ENCODE results near the gene ITPKC. TPM values are rescaled to one million over a fixed set of nuclear protein-coding genes. Genes with fewer than 3 reads are reported as not detected.

ITPKC gene
- total and polyA plus RNA-seq, 10 of the 15 experiments (the other 5 are each of a cell fraction or from before 2014, with no cell fraction given) = 0.03 to 6.4 (median 3.5) TPM

- Histone ChIP-seq H3K27me3 (replicated peaks in 1 of 2; ENCODE audit: control insufficient read depth in 2 of 2, insufficient read depth in 2 of 2, low read length in 1 of 2) (no peaks in the 10 kb centered on the region), H3K9me3 (replicated peaks; ENCODE audit: control insufficient read depth, insufficient read depth, low read length) (no peaks in the 10 kb centered on the region), H3K79me2 (ENCODE audit: control insufficient read depth, insufficient read depth, low read length) (no peaks in the 10 kb centered on the region), H3K4me1 (ENCODE audit: control insufficient read depth, insufficient read depth, low read length) (peaks cover 1% of the 10 kb centered on the region; the same call in 1 of the 2 replicates), H2AFZ (ENCODE audit: control insufficient read depth, low read depth, low read length) (no peak overlapping the region), H4K20me1 (ENCODE audit: control insufficient read depth, insufficient read depth) (no peaks in the 10 kb centered on the region), H3K27ac (ENCODE audit: control insufficient read depth, insufficient read depth) (no peak overlapping the region), H3K4me3 (no peak overlapping the region), H3K4me2 (ENCODE audit: control insufficient read depth, insufficient read depth) (no peak overlapping the region), H3K36me3 (ENCODE audit: control insufficient read depth in 2 of 2, insufficient read depth in 2 of 2, low read length in 1 of 2) (no peaks in the 10 kb centered on the region), H3K9ac (ENCODE audit: control insufficient read depth, insufficient read depth, low read length) (no peak overlapping the region)
- FAIRE-seq = no peak
- SMC1A ChIA-PET (ENCODE audit: uncharacterized antibody, unreplicated experiment) = no interaction called here
- intact Hi-C loops (cut with micrococcal nuclease; ENCODE audit: unreplicated experiment) (no loop called here), in situ Hi-C loops (cut with MboI) (no loop called here)
- TF ChIP-seq, protein P1, sequence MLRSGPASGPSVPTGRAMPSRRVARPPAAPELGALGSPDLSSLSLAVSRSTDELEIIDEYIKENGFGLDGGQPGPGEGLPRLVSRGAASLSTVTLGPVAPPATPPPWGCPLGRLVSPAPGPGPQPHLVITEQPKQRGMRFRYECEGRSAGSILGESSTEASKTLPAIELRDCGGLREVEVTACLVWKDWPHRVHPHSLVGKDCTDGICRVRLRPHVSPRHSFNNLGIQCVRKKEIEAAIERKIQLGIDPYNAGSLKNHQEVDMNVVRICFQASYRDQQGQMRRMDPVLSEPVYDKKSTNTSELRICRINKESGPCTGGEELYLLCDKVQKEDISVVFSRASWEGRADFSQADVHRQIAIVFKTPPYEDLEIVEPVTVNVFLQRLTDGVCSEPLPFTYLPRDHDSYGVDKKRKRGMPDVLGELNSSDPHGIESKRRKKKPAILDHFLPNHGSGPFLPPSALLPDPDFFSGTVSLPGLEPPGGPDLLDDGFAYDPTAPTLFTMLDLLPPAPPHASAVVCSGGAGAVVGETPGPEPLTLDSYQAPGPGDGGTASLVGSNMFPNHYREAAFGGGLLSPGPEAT (IDR thresholded peaks at IDR 0.05; ENCODE audit: low read depth) = no peak
- TF ChIP-seq JUND (IDR thresholded peaks at IDR 0.05; ENCODE audit: low read depth, low read length) = no peak
- no peak for TF ChIP-seq POLR2AphosphoS2 (IDR thresholded peaks at IDR 0.05; ENCODE audit: low read depth, low read length)
- no peak for TF ChIP-seq SRF (IDR thresholded peaks at IDR 0.05; ENCODE audit: low read depth in 2 of 2, low read length in 2 of 2)
- TF ChIP-seq MTA3 (IDR thresholded peaks at IDR 0.05; ENCODE audit: borderline replicate concordance, low read length) = no peak
- no peak for TF ChIP-seq MYB (IDR thresholded peaks at IDR 0.05; ENCODE audit: borderline replicate concordance, low read depth, low read length)
- TF ChIP-seq BHLHE40 (IDR thresholded peaks at IDR 0.05; ENCODE audit: borderline replicate concordance in 1 of 2, low read depth in 2 of 2, low read length in 1 of 2) = no peak
- WGBS (ENCODE audit: insufficient coverage, insufficient replicate concordance, low lambda C conversion rate, missing lambda C conversion rate) = 96% methylated on average over 24 of the region's 25 CpGs
- no peak for ATAC-seq
- RAD21 ChIA-PET (ENCODE audit: unreplicated experiment) = interaction anchor here (1.0 kb wide), 1 partner anchor 9 kb away, joined by 4 read pairs; the partner anchor contains the start of gene RAB4B
- CTCF ChIA-PET = interaction anchor here (1.5 kb wide), 1 partner anchor 8 kb away, joined by 5 read pairs; the partner anchor contains the start of gene RAB4B
- POLR2A ChIA-PET = interaction anchor here (1.8 kb wide), 1 partner anchor 8 kb away, joined by 10 read pairs; the partner anchor contains the start of gene RAB4B
- BruUV-seq (replicated peaks) = no TSS peak
- DNase-seq (ENCODE audit: low read depth, low spot score) = no peak
Observed at GRCh38 chr19:40786060-40787037, 69.4 kb downstream of the ITPKC start.

Small RNAs within 50 kb of the gene (small RNA-seq; reads per million reads assigned to genes)
- gene RNU6-195P = not detected

Other genes starting within 250 kb of the ITPKC start
Only the 7 nearest of the 11 such genes appear.
- 1.5 and 3.1 TPM in 2 replicates for gene NUMBL, start 26.5 kb upstream of the ITPKC start, total RNA-seq (2014; rRNA removed)
- gene NUMBL, start 26.5 kb upstream of the ITPKC start, total RNA-seq (2014; rRNA removed; fragmentation: Illumina TruSeq; extraction: Trizol) = 1.1 and 1.2 TPM in 2 replicates
- gene NUMBL, start 26.5 kb upstream of the ITPKC start, total RNA-seq (2021) = 8.4 and 9.4 TPM in 2 replicates
- 1.9 and 3.7 TPM in 2 replicates for gene NUMBL, start 26.5 kb upstream of the ITPKC start, polyA plus RNA-seq (2011; rRNA removed)
- 1.4 and 1.7 TPM in 2 replicates for gene NUMBL, start 26.5 kb upstream of the ITPKC start, polyA plus RNA-seq (2014; fragmentation: Illumina TruSeq; extraction: Trizol)
- under 1 TPM; 0.16 to 0.26 TPM for gene NUMBL, start 26.5 kb upstream of the ITPKC start, polyA plus RNA-seq (2014; fragmentation: Nextera tagmentation; extraction: Ambion mirVana)
- gene NUMBL, start 26.5 kb upstream of the ITPKC start, polyA plus RNA-seq (2014; rRNA removed) = 3.6 and 6.2 TPM in 2 replicates
- gene NUMBL, start 26.5 kb upstream of the ITPKC start, polyA plus RNA-seq (2016; fragmentation: Nextera tagmentation; extraction: Ambion mirVana) = 1 to 10 TPM; 1.5 to 2.0 TPM
- gene COQ8B, start 226 bp upstream of the ITPKC start, total RNA-seq (2014; rRNA removed) = 22.5 and 26.7 TPM in 2 replicates
- gene COQ8B, start 226 bp upstream of the ITPKC start, total RNA-seq (2014; rRNA removed; fragmentation: Illumina TruSeq; extraction: Trizol) = 13.2 and 13.6 TPM in 2 replicates
- 30.4 and 38.8 TPM in 2 replicates for gene COQ8B, start 226 bp upstream of the ITPKC start, total RNA-seq (2021)
- gene COQ8B, start 226 bp upstream of the ITPKC start, polyA plus RNA-seq (2011; rRNA removed) = 16.9 and 30.1 TPM in 2 replicates
- gene COQ8B, start 226 bp upstream of the ITPKC start, polyA plus RNA-seq (2014; fragmentation: Illumina TruSeq; extraction: Trizol) = 2.5 and 7.6 TPM in 2 replicates
- under 1 TPM; 0.39 to 0.57 TPM for gene COQ8B, start 226 bp upstream of the ITPKC start, polyA plus RNA-seq (2014; fragmentation: Nextera tagmentation; extraction: Ambion mirVana)
- gene COQ8B, start 226 bp upstream of the ITPKC start, polyA plus RNA-seq (2014; rRNA removed) = 34.8 and 37.1 TPM in 2 replicates
- 10 to 100 TPM; 16.5 to 17.2 TPM for gene COQ8B, start 226 bp upstream of the ITPKC start, polyA plus RNA-seq (2016; fragmentation: Nextera tagmentation; extraction: Ambion mirVana)
- 2.9 and 5.4 TPM in 2 replicates for gene ACTMAP, start 33.4 kb downstream of the ITPKC start, total RNA-seq (2014; rRNA removed)
- gene ACTMAP, start 33.4 kb downstream of the ITPKC start, total RNA-seq (2014; rRNA removed; fragmentation: Illumina TruSeq; extraction: Trizol) = 2.3 and 3.0 TPM in 2 replicates
- 22.9 and 26.2 TPM in 2 replicates for gene ACTMAP, start 33.4 kb downstream of the ITPKC start, total RNA-seq (2021)
- gene ACTMAP, start 33.4 kb downstream of the ITPKC start, polyA plus RNA-seq (2011; rRNA removed) = 4.0 and 10.0 TPM in 2 replicates
- gene ACTMAP, start 33.4 kb downstream of the ITPKC start, polyA plus RNA-seq (2014; fragmentation: Illumina TruSeq; extraction: Trizol) = 15.5 and 15.7 TPM in 2 replicates
- gene ACTMAP, start 33.4 kb downstream of the ITPKC start, polyA plus RNA-seq (2014; fragmentation: Nextera tagmentation; extraction: Ambion mirVana) = 1 to 10 TPM; 4.7 to 8.2 TPM
- 12.2 and 13.3 TPM in 2 replicates for gene ACTMAP, start 33.4 kb downstream of the ITPKC start, polyA plus RNA-seq (2014; rRNA removed)
- 10 to 100 TPM; 16.1 to 20.8 TPM for gene ACTMAP, start 33.4 kb downstream of the ITPKC start, polyA plus RNA-seq (2016; fragmentation: Nextera tagmentation; extraction: Ambion mirVana)
- gene SNRPA, start 34.1 kb downstream of the ITPKC start, total RNA-seq (2014; rRNA removed) = 260 and 299 TPM in 2 replicates
- 130 and 137 TPM in 2 replicates for gene SNRPA, start 34.1 kb downstream of the ITPKC start, total RNA-seq (2014; rRNA removed; fragmentation: Illumina TruSeq; extraction: Trizol)
- gene SNRPA, start 34.1 kb downstream of the ITPKC start, total RNA-seq (2021) = 186 and 196 TPM in 2 replicates
- gene SNRPA, start 34.1 kb downstream of the ITPKC start, polyA plus RNA-seq (2011; rRNA removed) = 115 and 219 TPM in 2 replicates
- gene SNRPA, start 34.1 kb downstream of the ITPKC start, polyA plus RNA-seq (2014; fragmentation: Illumina TruSeq; extraction: Trizol) = 164 and 166 TPM in 2 replicates
- 10 to 100 TPM; 14.8 to 32.8 TPM for gene SNRPA, start 34.1 kb downstream of the ITPKC start, polyA plus RNA-seq (2014; fragmentation: Nextera tagmentation; extraction: Ambion mirVana)
- gene SNRPA, start 34.1 kb downstream of the ITPKC start, polyA plus RNA-seq (2014; rRNA removed) = 297 and 367 TPM in 2 replicates
- 100 to 1,000 TPM; 241 to 257 TPM for gene SNRPA, start 34.1 kb downstream of the ITPKC start, polyA plus RNA-seq (2016; fragmentation: Nextera tagmentation; extraction: Ambion mirVana)
- 0.33 and 0.40 TPM in 2 replicates for gene MIA, start 58.4 kb downstream of the ITPKC start, total RNA-seq (2014; rRNA removed)
- not detected in 2 replicates for gene MIA, start 58.4 kb downstream of the ITPKC start, total RNA-seq (2014; rRNA removed; fragmentation: Illumina TruSeq; extraction: Trizol)
- 0.92 TPM in 1 of 2 replicates, not detected in the other for gene MIA, start 58.4 kb downstream of the ITPKC start, total RNA-seq (2021)
- 0.16 and 0.39 TPM in 2 replicates for gene MIA, start 58.4 kb downstream of the ITPKC start, polyA plus RNA-seq (2011; rRNA removed)
- not detected in 2 replicates for gene MIA, start 58.4 kb downstream of the ITPKC start, polyA plus RNA-seq (2014; fragmentation: Illumina TruSeq; extraction: Trizol)
- gene MIA, start 58.4 kb downstream of the ITPKC start, polyA plus RNA-seq (2014; fragmentation: Nextera tagmentation; extraction: Ambion mirVana) = 1 to 10 TPM; 1.4 to 1.6 TPM
- gene MIA, start 58.4 kb downstream of the ITPKC start, polyA plus RNA-seq (2014; rRNA removed) = 0.36 TPM in 1 of 2 replicates, not detected in the other
- gene MIA, start 58.4 kb downstream of the ITPKC start, polyA plus RNA-seq (2016; fragmentation: Nextera tagmentation; extraction: Ambion mirVana) = 1 to 10 TPM; 1.6 to 2.7 TPM
- 27.8 and 30.4 TPM in 2 replicates for gene RAB4B, start 61.1 kb downstream of the ITPKC start, total RNA-seq (2014; rRNA removed)
- gene RAB4B, start 61.1 kb downstream of the ITPKC start, total RNA-seq (2014; rRNA removed; fragmentation: Illumina TruSeq; extraction: Trizol) = 9.8 and 11.5 TPM in 2 replicates
- 32.9 and 38.2 TPM in 2 replicates for gene RAB4B, start 61.1 kb downstream of the ITPKC start, total RNA-seq (2021)
- 14.9 and 25.1 TPM in 2 replicates for gene RAB4B, start 61.1 kb downstream of the ITPKC start, polyA plus RNA-seq (2011; rRNA removed)
- gene RAB4B, start 61.1 kb downstream of the ITPKC start, polyA plus RNA-seq (2014; fragmentation: Illumina TruSeq; extraction: Trizol) = 3.5 and 13.7 TPM in 2 replicates
- gene RAB4B, start 61.1 kb downstream of the ITPKC start, polyA plus RNA-seq (2014; fragmentation: Nextera tagmentation; extraction: Ambion mirVana) = 1 to 10 TPM in 1 of 2 experiments, under 1 TPM in 1; 0.60 to 3.2 TPM
- gene RAB4B, start 61.1 kb downstream of the ITPKC start, polyA plus RNA-seq (2014; rRNA removed) = 43.1 and 51.5 TPM in 2 replicates
- gene RAB4B, start 61.1 kb downstream of the ITPKC start, polyA plus RNA-seq (2016; fragmentation: Nextera tagmentation; extraction: Ambion mirVana) = 10 to 100 TPM; 47.9 to 50.0 TPM
- 80.9 and 91.8 TPM in 2 replicates for gene EGLN2, start 82.1 kb downstream of the ITPKC start, total RNA-seq (2014; rRNA removed)
- 57.7 and 62.5 TPM in 2 replicates for gene EGLN2, start 82.1 kb downstream of the ITPKC start, total RNA-seq (2014; rRNA removed; fragmentation: Illumina TruSeq; extraction: Trizol)
- gene EGLN2, start 82.1 kb downstream of the ITPKC start, total RNA-seq (2021) = 89.3 and 90.9 TPM in 2 replicates
- gene EGLN2, start 82.1 kb downstream of the ITPKC start, polyA plus RNA-seq (2011; rRNA removed) = 20.1 and 35.1 TPM in 2 replicates
- gene EGLN2, start 82.1 kb downstream of the ITPKC start, polyA plus RNA-seq (2014; fragmentation: Illumina TruSeq; extraction: Trizol) = 20.3 and 49.6 TPM in 2 replicates
- gene EGLN2, start 82.1 kb downstream of the ITPKC start, polyA plus RNA-seq (2014; fragmentation: Nextera tagmentation; extraction: Ambion mirVana) = 10 to 100 TPM in 1 of 2 experiments, 1 to 10 TPM in 1; 8.6 to 34.9 TPM
- 88.6 and 94.4 TPM in 2 replicates for gene EGLN2, start 82.1 kb downstream of the ITPKC start, polyA plus RNA-seq (2014; rRNA removed)
- 10 to 100 TPM; 71.1 to 93.0 TPM for gene EGLN2, start 82.1 kb downstream of the ITPKC start, polyA plus RNA-seq (2016; fragmentation: Nextera tagmentation; extraction: Ambion mirVana)

Data from GM12878 (cell line).